ENCODE data around the gene PPP3CB.

PPP3CB gene

DNA sequence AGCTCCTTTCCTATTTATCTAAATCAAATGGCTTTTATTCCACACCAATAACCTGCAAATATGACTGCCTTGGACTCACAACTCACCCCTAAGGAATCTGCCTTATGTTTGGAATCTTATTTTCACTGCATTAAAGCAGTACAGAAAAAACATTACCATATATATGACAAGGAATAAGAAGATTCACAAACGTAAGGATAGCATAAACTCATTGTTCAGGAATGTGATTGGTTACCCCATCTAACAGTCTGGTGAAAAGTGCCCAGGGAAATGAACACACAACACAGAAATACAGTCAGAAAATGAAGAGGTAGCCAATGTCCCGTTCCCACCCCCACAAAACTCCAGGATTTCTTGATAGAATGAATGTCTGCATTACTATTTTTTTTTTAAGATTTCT is 2.0 kb downstream of the PPP3CB start:
- FAIRE-seq (no peak), DNase-seq (ENCODE audit: insufficient read length, low spot score) (no peak)
- no peak for TF ChIP-seq TAF1 (IDR thresholded peaks at IDR 0.05; ENCODE audit: low read depth, low read length)
- no peak for TF ChIP-seq SPI1 (IDR thresholded peaks at IDR 0.05; ENCODE audit: low read depth, low read length)
- TF ChIP-seq PAX5 (IDR thresholded peaks at IDR 0.05; ENCODE audit: insufficient read depth, low read length, severe bottlenecking) = no peak
- no peak for TF ChIP-seq POLR2AphosphoS5 (IDR thresholded peaks at IDR 0.05; ENCODE audit: low read depth, low read length)
- no peak for TF ChIP-seq POU2F2 (IDR thresholded peaks at IDR 0.05; ENCODE audit: low read depth, low read length)
- no peak for TF ChIP-seq POLR2A (IDR thresholded peaks at IDR 0.05; ENCODE audit: low read depth, low read length)

DNA sequence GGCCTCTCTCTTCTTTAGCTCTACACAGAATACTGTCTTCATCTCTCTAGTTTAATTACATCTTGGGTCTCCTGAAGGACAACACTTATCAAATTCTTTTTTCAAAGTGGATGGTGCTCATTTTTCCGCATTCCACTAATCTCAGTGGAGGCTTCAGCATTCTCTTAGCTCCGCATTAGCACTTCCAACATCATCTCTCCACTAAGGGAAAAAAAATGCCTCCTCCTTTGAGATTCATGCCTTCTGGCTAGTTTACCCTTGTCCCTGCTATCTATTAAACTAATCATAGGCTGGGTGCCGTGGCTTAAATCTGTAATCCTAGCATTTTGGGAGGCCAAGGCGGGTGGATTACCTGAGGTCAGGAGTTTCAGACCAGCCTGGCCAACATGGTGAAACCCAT is 9.2 kb downstream of the PPP3CB start:
- TF ChIP-seq TAF1 (IDR thresholded peaks at IDR 0.05; ENCODE audit: low read depth, low read length) = no peak
- no peak for TF ChIP-seq SPI1 (IDR thresholded peaks at IDR 0.05; ENCODE audit: low read depth, low read length)
- no peak for TF ChIP-seq PAX5 (IDR thresholded peaks at IDR 0.05; ENCODE audit: insufficient read depth, low read length, severe bottlenecking)
- no peak for TF ChIP-seq POLR2AphosphoS5 (IDR thresholded peaks at IDR 0.05; ENCODE audit: low read depth, low read length)
- TF ChIP-seq POU2F2 (IDR thresholded peaks at IDR 0.05; ENCODE audit: low read depth, low read length) = no peak
- no peak for TF ChIP-seq POLR2A (IDR thresholded peaks at IDR 0.05; ENCODE audit: low read depth, low read length)
- DNase-seq (ENCODE audit: insufficient read length, low spot score) (no peak), FAIRE-seq (no peak)

DNA sequence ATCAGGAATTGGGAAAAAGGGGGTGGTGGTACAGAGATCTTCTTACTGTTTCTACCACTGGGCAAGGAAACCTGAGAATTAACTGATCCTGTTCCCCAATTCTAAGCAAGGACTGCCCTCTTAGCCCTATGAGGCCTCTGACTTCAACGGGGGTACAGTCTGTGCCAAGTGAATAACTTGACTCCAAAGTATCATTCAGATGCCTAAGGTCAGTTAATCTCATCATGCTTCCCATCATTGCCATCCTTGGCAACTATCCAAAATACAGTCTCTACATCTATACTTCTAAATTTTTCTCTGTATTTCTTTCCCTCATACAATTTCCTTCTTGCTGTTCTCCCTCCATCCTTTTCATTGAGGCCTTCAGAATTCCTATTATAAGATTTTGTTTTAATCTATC is 10.5 kb downstream of the PPP3CB start:
- DNase-seq (ENCODE audit: insufficient read length, low spot score) (no peak), FAIRE-seq (no peak)
- no peak for TF ChIP-seq POU2F2 (IDR thresholded peaks at IDR 0.05; ENCODE audit: low read depth, low read length)
- TF ChIP-seq SPI1 (IDR thresholded peaks at IDR 0.05; ENCODE audit: low read depth, low read length) = no peak
- no peak for TF ChIP-seq PAX5 (IDR thresholded peaks at IDR 0.05; ENCODE audit: insufficient read depth, low read length, severe bottlenecking)
- no peak for TF ChIP-seq POLR2AphosphoS5 (IDR thresholded peaks at IDR 0.05; ENCODE audit: low read depth, low read length)
- TF ChIP-seq TAF1 (IDR thresholded peaks at IDR 0.05; ENCODE audit: low read depth, low read length) = no peak
- no peak for TF ChIP-seq POLR2A (IDR thresholded peaks at IDR 0.05; ENCODE audit: low read depth, low read length)

DNA sequence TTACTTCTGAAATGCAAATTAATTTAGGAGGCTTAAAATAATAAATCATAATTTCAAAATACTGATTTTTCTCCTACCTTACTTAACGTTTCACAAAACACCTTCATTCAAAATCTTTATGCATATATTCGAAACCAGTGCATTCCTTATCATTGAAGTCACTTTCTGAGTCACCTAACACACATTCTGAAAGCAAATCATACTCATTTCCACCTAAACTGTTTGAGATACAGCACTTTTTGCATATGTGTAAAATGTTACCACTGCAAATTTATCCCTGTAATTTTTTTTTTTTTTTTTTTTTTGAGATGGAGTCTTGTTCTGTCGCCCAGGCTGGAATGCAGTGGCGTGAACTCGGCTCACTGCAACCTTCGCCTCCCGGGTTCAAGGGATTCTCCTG is 15.7 kb downstream of the PPP3CB start:
- TF ChIP-seq POLR2A (IDR thresholded peaks at IDR 0.05; ENCODE audit: low read depth, low read length) (no peak), POLR2AphosphoS5 (IDR thresholded peaks at IDR 0.05; ENCODE audit: low read depth, low read length) (no peak), PAX5 (IDR thresholded peaks at IDR 0.05; ENCODE audit: insufficient read depth, low read length, severe bottlenecking) (no peak), TAF1 (IDR thresholded peaks at IDR 0.05; ENCODE audit: low read depth, low read length) (no peak), POU2F2 (IDR thresholded peaks at IDR 0.05; ENCODE audit: low read depth, low read length) (no peak), SPI1 (IDR thresholded peaks at IDR 0.05; ENCODE audit: low read depth, low read length) (no peak)
- DNase-seq (ENCODE audit: insufficient read length, low spot score) (no peak), FAIRE-seq (peak; percentile 74)

DNA sequence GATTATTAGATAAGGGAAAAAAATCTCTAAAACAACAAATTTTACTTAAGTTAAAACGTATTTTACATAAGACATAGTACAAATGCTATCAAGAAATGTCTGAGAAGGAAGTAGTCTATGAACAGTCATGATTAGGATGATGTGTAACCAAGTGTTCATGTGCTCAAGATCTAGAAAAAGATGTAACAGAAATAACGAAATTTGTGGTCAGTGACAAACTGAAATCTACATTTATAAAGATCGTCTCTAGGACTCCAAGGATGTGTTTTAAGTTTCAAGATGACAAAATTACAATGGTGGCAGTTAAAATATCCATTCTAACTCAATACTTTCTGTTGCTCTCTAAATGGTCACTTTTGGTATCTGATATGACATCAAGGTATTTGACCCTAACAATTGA is 17.2 kb downstream of the PPP3CB start:
- FAIRE-seq = peak; percentile 72
- TF ChIP-seq POU2F2 (IDR thresholded peaks at IDR 0.05; ENCODE audit: low read depth, low read length) (no peak), POLR2A (IDR thresholded peaks at IDR 0.05; ENCODE audit: low read depth, low read length) (no peak), POLR2AphosphoS5 (IDR thresholded peaks at IDR 0.05; ENCODE audit: low read depth, low read length) (no peak), PAX5 (IDR thresholded peaks at IDR 0.05; ENCODE audit: insufficient read depth, low read length, severe bottlenecking) (no peak), SPI1 (IDR thresholded peaks at IDR 0.05; ENCODE audit: low read depth, low read length) (no peak), TAF1 (IDR thresholded peaks at IDR 0.05; ENCODE audit: low read depth, low read length) (no peak)
- DNase-seq (ENCODE audit: insufficient read length, low spot score) = no peak

DNA sequence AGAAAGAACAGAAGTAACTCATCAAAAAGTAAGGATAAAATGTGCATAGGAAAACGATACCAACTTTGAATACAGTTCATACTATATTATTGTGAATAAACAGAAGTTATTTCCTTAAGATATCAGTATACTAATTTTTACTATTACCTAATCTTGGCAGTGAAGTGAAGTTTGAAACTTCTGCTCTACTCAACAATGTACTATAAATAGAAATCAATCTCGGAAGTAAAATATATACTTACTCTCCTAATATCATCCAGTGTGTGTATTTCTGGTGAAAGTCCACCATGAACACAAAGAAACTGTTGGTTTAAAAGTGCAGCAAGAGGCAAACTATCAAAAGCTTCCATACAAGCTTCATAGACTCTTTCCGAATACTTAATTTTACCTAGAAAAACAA is 24.6 kb downstream of the PPP3CB start:
- TF ChIP-seq POU2F2 (IDR thresholded peaks at IDR 0.05; ENCODE audit: low read depth, low read length) (no peak), POLR2A (IDR thresholded peaks at IDR 0.05; ENCODE audit: low read depth, low read length) (no peak), SPI1 (IDR thresholded peaks at IDR 0.05; ENCODE audit: low read depth, low read length) (no peak), PAX5 (IDR thresholded peaks at IDR 0.05; ENCODE audit: insufficient read depth, low read length, severe bottlenecking) (no peak), TAF1 (IDR thresholded peaks at IDR 0.05; ENCODE audit: low read depth, low read length) (no peak), POLR2AphosphoS5 (IDR thresholded peaks at IDR 0.05; ENCODE audit: low read depth, low read length) (no peak)
- no peak for DNase-seq (ENCODE audit: insufficient read length, low spot score)
- no peak for FAIRE-seq

DNA sequence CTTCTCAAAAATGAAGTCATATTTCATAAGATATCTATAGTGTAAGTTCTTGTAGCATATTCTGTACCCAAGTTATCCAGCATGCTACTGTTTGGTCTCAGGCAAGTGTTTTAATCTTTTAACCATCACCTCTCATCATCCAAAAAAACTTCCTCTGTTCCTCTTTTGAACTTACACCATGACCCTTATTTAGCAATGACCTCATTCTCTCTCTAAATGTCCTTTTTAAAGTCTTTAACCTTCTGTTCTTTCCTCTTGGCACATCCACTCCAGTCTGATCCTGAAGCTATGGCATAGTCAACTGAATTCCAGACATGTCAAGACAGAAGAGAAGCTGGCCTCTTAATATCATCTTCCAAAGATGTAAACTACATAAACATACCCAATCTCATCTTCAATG is 26.2 kb downstream of the PPP3CB start:
- peak; percentile 41 for FAIRE-seq
- peak; percentile 83 for TF ChIP-seq SPI1 (IDR thresholded peaks at IDR 0.05; ENCODE audit: low read depth, low read length)
- TF ChIP-seq PAX5 (IDR thresholded peaks at IDR 0.05; ENCODE audit: insufficient read depth, low read length, severe bottlenecking) = no peak
- DNase-seq (ENCODE audit: insufficient read length, low spot score) = no peak

DNA sequence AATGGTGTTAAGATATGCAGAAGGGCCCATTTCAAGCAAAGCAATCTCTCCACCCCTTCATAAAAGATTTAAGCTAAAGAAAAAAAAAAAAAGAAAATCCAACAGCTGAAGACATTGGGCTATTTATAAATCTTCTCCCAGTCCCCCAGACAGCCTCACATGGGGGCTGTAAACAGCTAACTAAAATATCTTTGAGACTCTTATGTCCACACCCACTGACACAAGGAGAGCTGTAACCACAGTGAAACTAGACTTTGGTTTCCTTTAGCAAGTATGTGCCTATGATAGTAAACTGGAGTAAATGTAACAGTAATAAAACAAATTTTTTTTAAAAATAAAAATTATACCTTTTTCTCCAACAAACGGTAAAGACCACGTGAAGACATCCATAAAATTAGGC is 28.6 kb downstream of the PPP3CB start:
- FAIRE-seq = no peak

DNA sequence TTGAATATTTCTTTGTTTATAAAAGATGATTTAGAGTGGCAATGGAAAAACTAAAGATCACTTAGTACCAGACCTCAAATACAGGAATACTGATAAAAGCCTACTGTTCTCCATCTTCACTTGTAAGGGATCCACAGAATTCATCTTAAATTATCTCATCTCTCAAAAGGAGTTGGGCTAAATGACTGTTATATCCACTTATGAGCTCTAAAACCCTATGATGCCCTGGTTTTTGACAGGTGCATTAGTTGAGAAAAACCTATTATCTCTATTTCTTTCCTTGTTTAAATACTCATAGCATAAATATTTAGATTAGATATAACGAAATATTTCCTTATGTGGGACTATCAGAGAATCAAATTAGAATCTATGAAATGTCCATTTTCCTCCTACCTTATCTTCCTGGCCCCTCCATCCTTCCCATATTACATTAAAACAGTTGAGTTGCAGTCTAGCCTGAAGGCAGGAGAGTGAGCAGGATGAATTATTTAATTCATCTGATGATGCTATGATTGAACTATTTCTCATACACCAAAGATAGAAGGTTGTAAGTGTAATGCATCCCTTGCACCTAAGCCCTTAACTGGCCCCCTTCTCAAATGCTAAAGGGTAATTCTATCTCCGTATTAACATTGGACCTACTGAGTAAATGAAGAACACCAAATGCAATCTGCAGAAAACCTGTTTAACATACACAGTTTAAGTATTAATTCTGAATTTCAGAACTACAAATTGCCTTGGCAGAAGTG is 29.7 kb downstream of the PPP3CB start:
- no peak for FAIRE-seq
- no peak for DNase-seq (ENCODE audit: insufficient read length, low spot score)
- TF ChIP-seq PAX5 (IDR thresholded peaks at IDR 0.05; ENCODE audit: insufficient read depth, low read length, severe bottlenecking) (no peak), POLR2AphosphoS5 (IDR thresholded peaks at IDR 0.05; ENCODE audit: low read depth, low read length) (no peak), SPI1 (IDR thresholded peaks at IDR 0.05; ENCODE audit: low read depth, low read length) (no peak), TAF1 (IDR thresholded peaks at IDR 0.05; ENCODE audit: low read depth, low read length) (no peak), POU2F2 (IDR thresholded peaks at IDR 0.05; ENCODE audit: low read depth, low read length) (no peak), POLR2A (IDR thresholded peaks at IDR 0.05; ENCODE audit: low read depth, low read length) (no peak)

More for the DNA sequence above, 28.6 kb downstream of the PPP3CB start:
- DNase-seq (ENCODE audit: insufficient read length, low spot score) = no peak
- TF ChIP-seq POLR2AphosphoS5 (IDR thresholded peaks at IDR 0.05; ENCODE audit: low read depth, low read length) (no peak), POLR2A (IDR thresholded peaks at IDR 0.05; ENCODE audit: low read depth, low read length) (no peak), TAF1 (IDR thresholded peaks at IDR 0.05; ENCODE audit: low read depth, low read length) (no peak), PAX5 (IDR thresholded peaks at IDR 0.05; ENCODE audit: insufficient read depth, low read length, severe bottlenecking) (no peak), POU2F2 (IDR thresholded peaks at IDR 0.05; ENCODE audit: low read depth, low read length) (no peak), SPI1 (IDR thresholded peaks at IDR 0.05; ENCODE audit: low read depth, low read length) (no peak)

DNA sequence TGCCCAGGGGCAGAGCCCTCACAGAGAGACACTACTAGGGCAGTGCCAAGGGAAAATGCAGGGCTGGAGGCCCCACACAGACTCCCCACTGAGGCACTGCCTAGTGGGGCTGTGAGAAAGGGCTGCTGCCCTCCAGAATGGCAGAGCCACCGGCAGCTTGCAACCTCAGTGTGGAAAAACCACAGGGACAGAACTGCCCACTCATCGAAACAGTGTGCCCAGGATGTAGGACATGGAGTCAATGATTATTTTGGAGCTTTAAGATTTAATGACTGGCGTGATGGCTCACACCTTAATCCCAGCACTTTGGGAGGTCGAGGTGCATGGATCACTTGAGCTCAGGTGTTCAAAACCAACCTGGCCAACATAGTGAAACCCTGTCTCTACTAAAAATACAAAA is 34.9 kb downstream of the PPP3CB start:
- FAIRE-seq = peak; percentile 31
- no peak for TF ChIP-seq PAX5 (IDR thresholded peaks at IDR 0.05; ENCODE audit: insufficient read depth, low read length, severe bottlenecking)
- no peak for TF ChIP-seq POLR2AphosphoS5 (IDR thresholded peaks at IDR 0.05; ENCODE audit: low read depth, low read length)
- TF ChIP-seq TAF1 (IDR thresholded peaks at IDR 0.05; ENCODE audit: low read depth, low read length) = no peak
- no peak for TF ChIP-seq POU2F2 (IDR thresholded peaks at IDR 0.05; ENCODE audit: low read depth, low read length)
- no peak for TF ChIP-seq POLR2A (IDR thresholded peaks at IDR 0.05; ENCODE audit: low read depth, low read length)
- TF ChIP-seq SPI1 (IDR thresholded peaks at IDR 0.05; ENCODE audit: low read depth, low read length) = no peak
- no peak for DNase-seq (ENCODE audit: insufficient read length, low spot score)
